ENCODE measurements around the gene JPH3.
"Not testable (repeated sequence)": the region's sequence is repeated elsewhere in the genome, so short reads cannot be mapped to it uniquely, and the experiment has no call there.

Gene JPH3

GRCh38 chr16:87700406-87701077 is 98.2 kb downstream of the JPH3 start:
- DNase-seq: no peak

- DNase-seq: no peak
Observed at GRCh38 chr16:87701078-87701460, 98.8 kb downstream of the JPH3 start.

DNA sequence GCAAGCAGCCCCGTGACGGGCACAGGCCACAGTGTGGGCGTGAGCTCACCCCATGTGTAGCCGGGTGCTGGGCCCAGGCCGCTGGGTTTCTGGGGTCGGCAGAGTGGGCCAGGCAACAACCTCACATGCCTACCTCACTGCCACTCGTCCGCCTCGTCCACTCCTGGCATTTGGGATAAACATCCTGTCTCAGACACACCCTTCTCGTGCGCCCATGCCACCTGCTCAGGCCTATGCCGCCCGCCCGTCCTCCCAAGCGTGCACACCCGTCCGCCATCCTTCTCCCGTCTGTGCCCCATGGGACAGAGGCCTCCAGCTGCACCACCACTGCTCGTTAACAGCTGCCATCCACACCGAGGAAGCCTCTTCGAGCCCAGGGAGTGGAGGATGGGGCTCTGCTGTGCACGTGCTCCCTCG is 99.2 kb downstream of the JPH3 start:
- DNase-seq: no peak

- DNase-seq: peak in 1 of 2 experiments; percentile 14
Observed at GRCh38 chr16:87702325-87702811, 100.1 kb downstream of the JPH3 start.

DNA sequence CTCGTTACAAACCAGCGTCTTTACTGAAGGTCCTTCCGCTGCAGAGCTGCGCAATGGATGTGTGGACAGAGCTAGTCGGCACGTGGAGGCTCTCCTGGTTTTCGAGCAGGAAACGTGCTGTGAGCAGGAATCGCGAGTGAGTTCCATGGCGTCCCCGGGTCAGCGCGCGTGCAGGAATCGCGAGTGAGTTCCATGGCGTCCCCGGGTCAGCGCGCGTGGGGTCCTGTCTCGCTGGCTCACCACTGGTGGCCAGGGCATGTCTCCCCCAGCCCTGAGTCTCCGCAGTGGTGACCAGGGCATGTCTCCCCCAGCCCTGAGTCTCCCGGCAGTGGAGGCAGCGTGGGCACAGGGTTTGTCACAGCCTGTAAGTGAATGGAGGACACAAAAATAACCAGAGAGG is 100.8 kb downstream of the JPH3 start:
- no peak for DNase-seq

- no peak for DNase-seq
Observed at GRCh38 chr16:87703835-87704375, 101.6 kb downstream of the JPH3 start.

- no peak for DNase-seq
Observed at GRCh38 chr16:87704754-87705353, 102.5 kb downstream of the JPH3 start.

- DNase-seq: peak; percentile 91 to 96
Observed at GRCh38 chr16:87705771-87706277, 103.5 kb downstream of the JPH3 start.

DNA sequence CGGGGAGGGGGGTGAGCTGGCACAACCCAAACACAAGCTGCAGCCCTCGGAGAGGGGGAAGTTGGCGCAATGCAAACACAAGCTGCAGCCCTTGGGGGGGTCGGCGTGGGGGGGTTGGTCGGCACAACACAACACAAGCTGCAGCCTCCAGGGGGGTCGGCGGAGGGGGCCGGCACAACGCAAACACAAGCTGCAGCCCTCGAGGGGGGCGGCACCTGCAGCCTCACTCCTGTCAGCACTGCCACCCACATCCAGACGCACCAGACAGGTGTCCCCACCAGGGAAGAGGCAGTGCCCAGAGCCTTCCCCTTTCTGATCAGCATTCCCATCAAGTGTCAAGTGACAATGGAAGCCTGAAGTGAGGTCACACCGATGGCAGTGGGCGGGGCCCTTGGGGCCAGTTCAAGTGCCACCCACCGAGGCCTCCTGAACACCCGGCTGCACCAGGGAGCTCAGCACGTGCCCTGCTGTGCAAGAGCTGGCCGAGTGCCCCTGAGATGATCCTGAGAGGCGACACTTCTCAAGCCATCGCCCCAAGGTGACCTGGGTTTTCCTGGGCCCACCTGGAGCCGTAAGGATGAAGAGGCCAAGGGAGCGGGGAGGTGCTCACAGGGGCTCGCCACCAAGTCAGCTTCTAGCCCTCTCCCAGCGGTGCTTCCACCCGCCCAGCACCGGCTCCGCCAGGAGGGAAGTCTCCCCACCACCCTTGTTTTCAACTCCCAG is 104.1 kb downstream of the JPH3 start:
- peak; percentile 97 to 99 for DNase-seq

GRCh38 chr16:87707097-87707496 is 104.8 kb downstream of the JPH3 start:
- DNase-seq: no peak

DNA sequence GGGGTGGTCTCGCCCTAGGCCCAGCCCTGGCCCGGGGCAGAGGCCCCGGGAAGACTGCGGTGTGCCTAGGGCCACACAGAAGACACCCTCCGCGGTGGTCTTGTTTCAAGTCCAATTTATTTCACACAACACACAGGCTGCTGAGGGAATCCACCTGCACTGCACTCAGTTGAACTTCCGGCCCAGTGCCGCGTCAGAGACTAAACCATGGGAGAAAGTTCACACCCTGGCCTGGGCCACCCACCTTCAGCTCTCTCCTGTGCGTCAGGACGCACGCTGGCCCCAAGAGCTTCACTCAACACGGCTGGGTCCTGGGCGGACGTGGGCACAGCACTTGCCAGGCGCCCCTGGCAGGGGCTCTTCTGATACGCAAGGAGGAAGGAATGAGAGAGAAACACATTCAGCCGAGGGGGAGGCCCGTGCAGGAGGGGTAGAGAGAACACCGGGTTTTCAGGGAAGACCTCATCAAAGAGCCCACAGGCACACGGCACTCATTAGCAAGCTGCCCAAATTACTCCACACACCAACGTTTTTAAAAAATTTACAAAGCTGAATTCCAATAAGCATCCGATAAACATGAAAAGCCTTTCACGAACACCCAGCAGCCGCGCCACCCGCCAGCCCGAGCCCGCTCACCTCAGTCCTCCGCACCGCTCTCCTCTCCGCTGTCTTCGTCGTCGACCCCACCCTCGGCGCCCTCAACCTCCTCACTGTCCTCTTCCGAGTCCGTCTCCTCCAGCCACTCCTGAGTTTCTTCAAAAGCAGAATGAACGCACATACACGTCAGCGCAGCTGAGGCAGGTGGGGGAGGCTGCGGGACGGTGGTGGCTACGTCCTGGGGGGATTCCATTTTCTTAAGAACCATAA is 105.6 kb downstream of the JPH3 start:
- no peak for DNase-seq

- no peak for DNase-seq
Observed at GRCh38 chr16:87708881-87709638, 106.8 kb downstream of the JPH3 start.

DNA sequence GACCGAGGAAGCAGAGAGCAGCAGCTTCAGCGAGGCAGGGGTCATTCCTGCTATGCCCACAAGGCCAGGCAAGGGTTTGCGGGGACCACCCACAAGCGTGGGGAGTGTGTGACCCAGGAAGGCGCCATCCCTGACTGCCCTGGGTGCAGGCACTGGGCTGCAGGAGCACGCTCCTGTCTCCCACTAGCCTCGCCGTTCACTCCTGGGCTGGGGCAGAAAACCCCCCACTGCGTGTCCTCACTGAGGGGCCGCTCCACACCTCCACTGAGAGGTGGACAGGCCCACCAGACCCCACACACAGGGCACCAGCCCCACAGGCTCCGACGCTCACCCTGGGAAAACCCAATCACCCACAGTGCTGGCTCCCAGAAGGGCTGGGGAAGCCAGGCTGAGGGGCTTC is 107.4 kb downstream of the JPH3 start:
- DNase-seq: no peak

DNA sequence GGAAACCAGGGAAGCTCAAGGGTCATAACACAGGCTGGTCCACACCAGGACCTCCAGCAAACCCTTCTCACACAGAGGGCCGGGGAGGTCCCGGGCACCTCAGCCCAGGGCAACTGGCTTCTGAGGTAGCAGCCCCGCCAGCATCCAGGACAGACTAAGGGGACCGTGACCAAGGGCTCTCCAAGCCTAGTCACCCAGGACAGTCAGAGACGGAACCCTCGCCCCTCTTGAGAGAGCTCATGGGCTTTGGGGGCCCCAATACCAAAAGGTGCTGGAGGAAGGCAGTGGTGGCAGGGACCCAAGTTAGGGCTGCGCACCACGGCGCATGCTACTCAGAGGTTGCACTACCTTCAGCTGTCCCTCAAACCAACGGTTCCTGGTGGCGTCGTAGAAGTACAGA is 108.6 kb downstream of the JPH3 start:
- DNase-seq: no peak

DNA sequence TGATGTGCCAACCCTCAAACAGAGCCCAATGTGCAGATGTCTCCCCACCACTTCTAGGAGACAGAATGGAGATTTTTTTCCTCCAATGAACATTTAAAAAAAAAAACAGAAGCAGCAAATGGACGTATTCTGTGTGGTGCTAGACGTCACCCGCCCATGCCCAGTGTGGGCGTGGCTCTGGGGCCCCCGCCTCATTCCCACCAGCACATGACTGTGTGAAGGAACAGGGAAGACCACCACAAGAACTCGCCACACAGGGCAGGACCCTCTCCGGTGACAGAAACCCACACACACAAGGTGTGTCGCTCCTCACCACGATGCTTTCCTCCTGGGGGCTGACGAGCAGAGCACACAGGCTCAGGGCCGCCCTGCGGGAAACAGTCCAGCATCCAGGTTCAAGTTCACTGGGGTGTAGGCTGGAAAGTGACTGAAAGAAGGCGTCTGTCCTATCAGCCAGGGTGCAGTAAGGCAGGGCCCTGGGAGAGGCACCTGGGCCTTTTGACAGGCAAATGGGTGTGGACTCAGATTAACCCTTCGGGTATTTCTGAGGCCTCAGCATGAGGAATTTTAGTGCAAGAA is 110.0 kb downstream of the JPH3 start:
- DNase-seq: no peak

GRCh38 chr16:87713451-87714229 is 111.3 kb downstream of the JPH3 start:
- no peak for DNase-seq

- DNase-seq: no peak
Observed at GRCh38 chr16:87715231-87715630, 112.9 kb downstream of the JPH3 start.

- DNase-seq: no peak
Observed at GRCh38 chr16:87715658-87716057, 113.3 kb downstream of the JPH3 start.

- not testable (repeated sequence) for DNase-seq
Observed at GRCh38 chr16:87718831-87719230, 116.5 kb downstream of the JPH3 start.

DNA sequence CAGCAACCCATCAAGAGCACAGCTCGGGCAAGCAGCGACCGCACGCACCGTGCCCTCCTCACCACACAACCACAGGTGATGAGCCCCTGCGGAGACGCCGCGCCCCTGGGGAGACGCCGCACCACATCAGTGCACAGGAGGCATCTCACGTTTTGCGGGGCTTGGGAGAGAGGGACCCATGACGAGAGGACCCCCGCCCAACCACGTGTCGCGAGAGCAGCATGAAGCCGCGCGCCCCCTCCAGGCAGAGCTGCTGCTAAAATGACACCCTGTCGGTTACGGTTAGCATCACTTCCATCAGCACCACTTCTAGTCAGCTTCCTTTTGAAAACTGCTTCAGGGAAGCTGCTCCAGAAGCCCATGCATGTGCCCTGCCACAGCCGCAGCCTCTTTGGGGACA is 118.1 kb downstream of the JPH3 start:
- no peak for DNase-seq
